Kidney (tissue), 14 donors: Measurements from ENCODE around the gene TMEM147. TPM values are rescaled to one million over a fixed set of nuclear protein-coding genes. Genes with fewer than 3 reads are reported as not detected.

Experiments
- DNase-seq, 5 donors: peaks; one replicate each; pipeline ENCODE4 v3.0.0-alpha.2; 2013 to 2020
- FAIRE-seq: peaks from 2 replicates; lab custom pipeline; 2012; peaks lifted over from hg19 to GRCh38; lab: Jason Lieb, UNC
- H3K27ac ChIP-seq, 2 donors: one replicate each; pipeline ENCODE4 v1.7.0; 2013; ENCODE audit warnings: low read depth in 2 of 2, low read length in 2 of 2, inconsistent platforms in 1 of 2
- H3K27me3 ChIP-seq: one replicate; pipeline ENCODE4 v1.7.1; 2013; ENCODE audit warnings: low read length, inconsistent platforms; ENCODE audit not compliant: control insufficient read depth, insufficient read depth
- H3K36me3 ChIP-seq, 3 donors: one replicate each; pipeline versions ENCODE4 v1.7.0 to v1.7.1; 2013; ENCODE audit warnings: low read length in 3 of 3, control low read depth in 1 of 3, inconsistent platforms in 1 of 3; ENCODE audit not compliant: insufficient read depth in 3 of 3, control insufficient read depth in 2 of 3
- H3K4me1 ChIP-seq, 3 donors: one replicate each; pipeline versions ENCODE4 v1.7.0 to v1.7.1; 2013; ENCODE audit warnings: low read length in 3 of 3, inconsistent platforms in 1 of 3, low read depth in 1 of 3; ENCODE audit not compliant: control insufficient read depth in 2 of 3, insufficient read depth in 2 of 3
- H3K4me3 ChIP-seq, 3 donors: one replicate each; pipeline versions ENCODE4 v1.7.0 to v1.8.1; 2013; ENCODE audit warnings: low read length in 3 of 3, control low read depth in 1 of 3, inconsistent platforms in 1 of 3
- H3K9ac ChIP-seq, 3 donors: one replicate each; pipeline versions ENCODE4 v1.7.0 to v1.7.1; 2013; ENCODE audit warnings: low read length in 3 of 3, control low read depth in 1 of 3, inconsistent platforms in 1 of 3
- H3K9me3 ChIP-seq, 3 donors: one replicate each; pipeline versions ENCODE4 v1.7.0 to v1.7.1; 2013; ENCODE audit warnings: low read length in 3 of 3, control low read depth in 1 of 3, inconsistent platforms in 1 of 3; ENCODE audit not compliant: control insufficient read depth in 2 of 3, insufficient read depth in 1 of 3
- intact Hi-C: fragments of 100-400 bp; cut with DNase I; formaldehyde crosslinking; loops from one replicate; pipeline ENCODE4 v1.11.1; 2022
- polyA plus RNA-seq: library from polyadenylated mRNA; stranded (reverse); fragments of 350-450 nt; fragmentation: Illumina TruSeq; extraction: RNeasy Lipid Tissue Mini Kit (QIAGEN cat#74804); gene quantifications from one replicate; pipeline ENCODE4 v1.2.3, GENCODE V29; 2014; ENCODE audit warnings: low read depth, low replicate concordance; ENCODE audit not compliant: insufficient read depth
- total RNA-seq: library from RNA; stranded (reverse); fragmentation: NEBNext Ultra II Directional; extraction: Animal tissue kit (Norgen Biotek cat#: 25700); gene quantifications from one replicate; pipeline ENCODE4 v1.2.1, GENCODE V29; 2021
- TF ChIP-seq, protein P1 (sequence below): IDR thresholded peaks from 3 replicates; pipeline ENCODE4 v1.5.1; 2012; ENCODE audit warnings: mild to moderate bottlenecking, moderate library complexity, borderline replicate concordance; ENCODE audit not compliant: insufficient read depth; ENCODE audit errors: extremely low read depth
- donor health status: control.
- donor health status: control.
- donor health status: control.
- donor health status: control.
- donor health status: control.
- donor health status: DM: yes; HTN: yes; CAD: no.
- donor health status: Normal renal cell carcinoma (clear cell type).

The TMEM147 gene
- total and polyA plus RNA-seq, 2 donors from 2014 or later = 76.9 to 233 TPM

DNA sequence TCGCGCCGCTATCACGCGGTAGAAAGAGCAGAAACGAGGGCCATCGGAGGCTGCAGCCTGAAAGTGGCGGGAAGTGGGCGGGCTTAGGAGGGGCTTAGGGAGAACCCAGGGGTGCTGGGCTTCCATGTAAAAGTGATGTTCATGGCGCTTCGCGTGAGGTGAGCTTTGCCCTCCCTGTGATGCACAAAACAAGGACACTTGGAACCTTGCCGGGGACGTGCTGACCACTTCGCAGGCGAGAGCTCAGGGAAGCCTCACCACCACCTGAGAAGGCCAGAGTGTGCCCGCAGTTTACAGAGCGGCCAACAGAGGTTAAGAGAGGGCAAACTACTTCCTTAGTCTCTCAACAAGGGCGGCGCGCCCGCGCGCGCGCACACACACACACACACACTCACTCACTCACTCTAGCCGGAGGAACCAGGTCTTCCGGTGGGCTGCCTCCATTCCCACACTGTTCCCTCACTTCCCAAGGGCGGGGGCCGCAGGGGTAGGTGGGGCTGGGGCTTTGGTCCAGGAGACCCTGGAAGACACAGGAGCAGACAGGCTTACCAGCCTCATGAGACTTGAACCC is 11.5 kb upstream of the TMEM147 start:
- Histone ChIP-seq H3K9ac (no peak overlapping the region), H3K4me3 (no peak overlapping the region), H3K4me1 (no peaks in the 10 kb centered on the region), H3K27ac (no peak overlapping the region), H3K36me3 (no peaks in the 10 kb centered on the region), H3K9me3 (no peaks in the 10 kb centered on the region), H3K27me3 (no peaks in the 10 kb centered on the region)
- intact Hi-C loops = no loop called here
- no peak for FAIRE-seq
- DNase-seq = peak; percentile 65 to 80 (median 75)
- TF ChIP-seq, protein P1, sequence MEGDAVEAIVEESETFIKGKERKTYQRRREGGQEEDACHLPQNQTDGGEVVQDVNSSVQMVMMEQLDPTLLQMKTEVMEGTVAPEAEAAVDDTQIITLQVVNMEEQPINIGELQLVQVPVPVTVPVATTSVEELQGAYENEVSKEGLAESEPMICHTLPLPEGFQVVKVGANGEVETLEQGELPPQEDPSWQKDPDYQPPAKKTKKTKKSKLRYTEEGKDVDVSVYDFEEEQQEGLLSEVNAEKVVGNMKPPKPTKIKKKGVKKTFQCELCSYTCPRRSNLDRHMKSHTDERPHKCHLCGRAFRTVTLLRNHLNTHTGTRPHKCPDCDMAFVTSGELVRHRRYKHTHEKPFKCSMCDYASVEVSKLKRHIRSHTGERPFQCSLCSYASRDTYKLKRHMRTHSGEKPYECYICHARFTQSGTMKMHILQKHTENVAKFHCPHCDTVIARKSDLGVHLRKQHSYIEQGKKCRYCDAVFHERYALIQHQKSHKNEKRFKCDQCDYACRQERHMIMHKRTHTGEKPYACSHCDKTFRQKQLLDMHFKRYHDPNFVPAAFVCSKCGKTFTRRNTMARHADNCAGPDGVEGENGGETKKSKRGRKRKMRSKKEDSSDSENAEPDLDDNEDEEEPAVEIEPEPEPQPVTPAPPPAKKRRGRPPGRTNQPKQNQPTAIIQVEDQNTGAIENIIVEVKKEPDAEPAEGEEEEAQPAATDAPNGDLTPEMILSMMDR = no peak

DNA sequence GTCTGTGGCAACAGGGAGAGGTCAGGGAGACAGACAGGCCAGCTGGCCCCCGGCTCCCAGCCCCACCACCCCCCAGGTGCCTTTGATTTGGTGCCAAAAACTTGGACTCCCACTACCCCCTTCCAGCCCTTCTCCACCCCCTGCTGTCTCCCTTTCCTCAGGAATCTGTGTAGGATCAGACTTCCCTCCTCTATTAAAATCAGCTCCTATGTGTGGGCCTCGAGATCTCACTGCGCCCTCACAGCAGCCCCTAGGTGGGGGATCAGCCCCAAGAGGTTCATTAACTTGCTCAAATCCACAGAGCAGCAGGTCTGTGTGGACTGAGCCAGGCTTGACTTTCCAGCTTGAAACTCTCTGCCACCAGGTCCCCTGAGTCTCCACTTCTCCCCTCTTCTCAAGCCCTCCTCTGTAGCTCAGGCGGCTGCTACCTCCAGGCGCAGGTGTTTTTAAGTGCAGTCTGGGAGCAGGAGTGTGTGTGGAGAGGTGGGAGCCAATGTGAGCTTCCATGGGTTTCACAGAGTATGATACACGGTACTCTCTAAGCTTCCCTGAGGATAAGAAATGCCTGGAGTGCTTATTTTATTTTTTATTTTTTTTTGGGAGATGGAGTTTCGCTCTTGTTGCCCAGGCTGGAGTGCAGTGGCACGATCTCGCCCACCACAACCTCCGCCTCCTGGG is 10.5 kb upstream of the TMEM147 start:
- Histone ChIP-seq H3K4me1 (no peaks in the 10 kb centered on the region), H3K9ac (no peak overlapping the region), H3K9me3 (no peaks in the 10 kb centered on the region), H3K27me3 (no peaks in the 10 kb centered on the region), H3K4me3 (no peak overlapping the region), H3K27ac (no peak overlapping the region), H3K36me3 (no peaks in the 10 kb centered on the region)
- no peak for DNase-seq
- TF ChIP-seq, protein P1 = no peak
- intact Hi-C loops = no loop called here
- FAIRE-seq = no peak

DNA sequence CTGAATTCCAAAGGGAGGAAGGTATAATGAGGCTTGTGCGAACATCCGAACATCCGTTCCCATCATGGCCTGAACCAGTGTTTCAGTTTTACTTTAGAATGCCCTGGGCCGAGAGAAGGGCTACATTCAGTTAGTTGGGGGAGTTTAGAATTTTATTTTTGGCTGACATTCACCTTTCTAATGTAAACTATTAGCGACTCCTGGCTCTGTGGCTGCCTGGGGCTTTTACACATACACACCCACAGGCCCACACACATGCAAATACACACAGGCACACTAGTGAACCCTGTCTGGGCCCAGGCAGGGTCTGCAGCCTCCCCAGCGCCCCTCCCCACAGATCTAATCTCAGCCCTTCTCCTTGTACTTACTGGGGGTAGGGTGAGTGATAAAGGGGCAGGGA is 6.1 kb upstream of the TMEM147 start:
- TF ChIP-seq, protein P1 = no peak
- DNase-seq (no peak), FAIRE-seq (no peak)
- Histone ChIP-seq H3K27me3 (no peaks in the 10 kb centered on the region), H3K4me3 (no peak overlapping the region), H3K36me3 (no peaks in the 10 kb centered on the region), H3K9me3 (no peaks in the 10 kb centered on the region), H3K27ac (no peak overlapping the region), H3K4me1 (peaks cover 0 to 4% (median under 1%) of the 10 kb centered on the region in 3 donors), H3K9ac (no peak overlapping the region)
- intact Hi-C loops = no loop called here
